Measurements from ENCODE around the gene SFRP5. TPM values are rescaled to one million over a fixed set of nuclear protein-coding genes. Genes with fewer than 3 reads are reported as not detected.

SFRP5 gene
- total and polyA plus RNA-seq, 9 donors, result 0.18 to 3.0 (median 0.41) TPM; not detected in 2

GRCh38 chr10:97814996-97815395 lies 43.2 kb upstream of the SFRP5 start:
- Histone ChIP-seq H3K9me3 (no peaks in the 10 kb centered on the region), H3K36me3 (no peaks in the 10 kb centered on the region), H3K27me3 (no peaks in the 10 kb centered on the region), H3K4me1 (ENCODE audit: insufficient read depth) (no peaks in the 10 kb centered on the region), H3K4me3 (no peak overlapping the region), H3K27ac (no peak overlapping the region)
- 80 to 83% (median 82%) methylated on average over 5 of the region's 5 CpGs for WGBS, 3 donors
- TF ChIP-seq CTCF (IDR thresholded peaks at IDR 0.05) (no peak), EP300 (IDR thresholded peaks at IDR 0.05) (no peak), POLR2A (IDR thresholded peaks at IDR 0.05) (no peak)
- no peak for DNase-seq
- intact Hi-C loops (cut with DNase I), result no loop called here

- Histone ChIP-seq H3K4me3 (no peak overlapping the region), H3K27me3 (no peaks in the 10 kb centered on the region), H3K27ac (no peak overlapping the region), H3K9me3 (no peaks in the 10 kb centered on the region), H3K4me1 (ENCODE audit: insufficient read depth) (no peaks in the 10 kb centered on the region), H3K36me3 (no peaks in the 10 kb centered on the region)
- 42 to 79% (median 59%) methylated on average over 3 of the region's 3 CpGs for WGBS, 3 donors
- TF ChIP-seq POLR2A (IDR thresholded peaks at IDR 0.05), result no peak
- intact Hi-C loops (cut with DNase I), result no loop called here
- no peak for DNase-seq
Observed at GRCh38 chr10:97813311-97813710, 41.5 kb upstream of the SFRP5 start.

- no peak overlapping the region for H3K27ac ChIP-seq
- WGBS, 3 donors, result 64 to 71% (median 70%) methylated on average over 8 of the region's 8 CpGs
- TF ChIP-seq EP300 (IDR thresholded peaks at IDR 0.05) (no peak), CTCF (IDR thresholded peaks at IDR 0.05) (no peak), POLR2A (IDR thresholded peaks at IDR 0.05) (no peak)
- DNase-seq, result no peak
- no peaks in the 10 kb centered on the region for H3K36me3 ChIP-seq
- H3K4me3 ChIP-seq, result no peak overlapping the region
- intact Hi-C loops (cut with DNase I), result no loop called here
- H3K4me1 ChIP-seq (ENCODE audit: insufficient read depth), result no peaks in the 10 kb centered on the region
- no peaks in the 10 kb centered on the region for H3K27me3 ChIP-seq
- H3K9me3 ChIP-seq, result no peaks in the 10 kb centered on the region
Observed at GRCh38 chr10:97812696-97813095, 40.9 kb upstream of the SFRP5 start.

- Histone ChIP-seq H3K9me3 (no peaks in the 10 kb centered on the region), H3K36me3 (no peaks in the 10 kb centered on the region), H3K27me3 (no peaks in the 10 kb centered on the region), H3K27ac (no peak overlapping the region), H3K4me3 (no peak overlapping the region), H3K4me1 (ENCODE audit: insufficient read depth) (no peaks in the 10 kb centered on the region)
- DNase-seq, result no peak
- 54 to 58% (median 54%) methylated on average over 3 of the region's 3 CpGs for WGBS, 3 donors
- intact Hi-C loops (cut with DNase I), result no loop called here
- TF ChIP-seq CTCF (IDR thresholded peaks at IDR 0.05), result no peak
- no peak for TF ChIP-seq EP300 (IDR thresholded peaks at IDR 0.05)
- no peak for TF ChIP-seq POLR2A (IDR thresholded peaks at IDR 0.05)
Observed at GRCh38 chr10:97811958-97812357, 40.2 kb upstream of the SFRP5 start.

- WGBS, 3 donors, result 75 to 90% (median 83%) methylated on average over 7 of the region's 7 CpGs
- Histone ChIP-seq H3K4me1 (ENCODE audit: insufficient read depth) (no peaks in the 10 kb centered on the region), H3K27me3 (no peaks in the 10 kb centered on the region), H3K9me3 (no peaks in the 10 kb centered on the region), H3K36me3 (no peaks in the 10 kb centered on the region), H3K27ac (no peak overlapping the region), H3K4me3 (no peak overlapping the region)
- intact Hi-C loops (cut with DNase I), result no loop called here
- no peak for DNase-seq
- TF ChIP-seq EP300 (IDR thresholded peaks at IDR 0.05), result no peak
- no peak for TF ChIP-seq POLR2A (IDR thresholded peaks at IDR 0.05)
- TF ChIP-seq CTCF (IDR thresholded peaks at IDR 0.05), result no peak
Observed at GRCh38 chr10:97810446-97810845, 38.6 kb upstream of the SFRP5 start.

Data from ovary (tissue), 9 donors.